GM23338 (cell line): ENCODE data around the gene GHRH. TPM values are rescaled to one million over a fixed set of nuclear protein-coding genes. Genes with fewer than 3 reads are reported as not detected.

Experiments used
- ATAC-seq: fragments of 200-7000 bp; cut with Tn5 transposase; 3 replicates; pipeline ENCODE4 v1.9.1; 2020
- DNase-seq: peaks from one replicate; pipeline ENCODE4 v3.0.0-alpha.2; 2015; ENCODE audit warnings: low spot score
- H2AFZ ChIP-seq: fragments of 200-600 bp; sonication (generic); 2 replicates; pipeline ENCODE4 v1.8.0; 2016; ENCODE audit warnings: antibody characterized with exemption, mild to moderate bottlenecking, moderate library complexity
- H3F3A ChIP-seq: fragments of 200-600 bp; sonication (generic); replicated peaks from 2 replicates; pipeline ENCODE4 v1.8.0; 2017; ENCODE audit warnings: antibody characterized with exemption, mixed run types, low read depth
- H3K27ac ChIP-seq: fragments of 200-600 bp; sonication (generic); 2 replicates; pipeline ENCODE4 v1.6.1; 2016; ENCODE audit warnings: low read depth
- H3K27me3 ChIP-seq: fragments of 200-600 bp; sonication (generic); 2 replicates; pipeline ENCODE4 v1.8.0; 2016; ENCODE audit warnings: mild to moderate bottlenecking, mixed run types, moderate library complexity; ENCODE audit not compliant: insufficient read depth
- H3K36me3 ChIP-seq: fragments of 200-600 bp; sonication (generic); 2 replicates; pipeline ENCODE4 v1.8.0; 2016; ENCODE audit warnings: mild to moderate bottlenecking; ENCODE audit not compliant: insufficient read depth
- H3K4me1 ChIP-seq: fragments of 200-600 bp; sonication (generic); 2 replicates; pipeline ENCODE4 v1.8.0; 2016; ENCODE audit warnings: mild to moderate bottlenecking, moderate library complexity; ENCODE audit not compliant: insufficient read depth
- H3K4me2 ChIP-seq: fragments of 200-600 bp; sonication (generic); 2 replicates; pipeline ENCODE4 v1.7.1; 2017; ENCODE audit warnings: mixed run types
- H3K4me3 ChIP-seq: fragments of 200-600 bp; sonication (generic); 2 replicates; pipeline ENCODE4 v1.6.1; 2016; ENCODE audit warnings: mixed run types
- H3K79me2 ChIP-seq: fragments of 200-600 bp; sonication (generic); replicated peaks from 2 replicates; pipeline ENCODE4 v1.8.0; 2017; ENCODE audit warnings: mild to moderate bottlenecking; ENCODE audit not compliant: insufficient read depth
- H3K9me2 ChIP-seq: fragments of 200-600 bp; sonication (generic); 2 replicates; pipeline ENCODE4 v1.8.0; 2017; ENCODE audit not compliant: insufficient read depth
- H4K20me1 ChIP-seq: fragments of 200-600 bp; sonication (generic); replicated peaks from 2 replicates; pipeline ENCODE4 v1.8.0; 2017; ENCODE audit warnings: mild to moderate bottlenecking; ENCODE audit not compliant: insufficient read depth
- H3K27ac Mint-ChIP-seq: 2 replicates; pipeline ENCODE4 v1.8.0; 2020; ENCODE audit warnings: inconsistent platforms, mild to moderate bottlenecking, moderate library complexity, mixed read lengths
- H3K27me3 Mint-ChIP-seq: 3 replicates; pipeline ENCODE4 v1.8.0; 2022; ENCODE audit warnings: low read depth, mild to moderate bottlenecking, moderate library complexity, mixed read lengths, inconsistent platforms; ENCODE audit not compliant: insufficient read depth, poor library complexity
- H3K36me3 Mint-ChIP-seq: 3 replicates; pipeline ENCODE4 v1.8.0; 2021; ENCODE audit warnings: low read depth, mild to moderate bottlenecking, inconsistent platforms, moderate library complexity, mixed read lengths
- H3K4me1 Mint-ChIP-seq: 3 replicates; pipeline ENCODE4 v1.8.0; 2020; ENCODE audit warnings: mild to moderate bottlenecking, inconsistent platforms, mixed read lengths
- H3K4me3 Mint-ChIP-seq: 3 replicates; pipeline ENCODE4 v1.8.0; 2021; ENCODE audit warnings: moderate library complexity, mild to moderate bottlenecking, inconsistent platforms, mixed read lengths
- H3K9me3 Mint-ChIP-seq: 3 replicates; pipeline ENCODE4 v1.8.0; 2020; ENCODE audit warnings: moderate library complexity, mild to moderate bottlenecking, inconsistent platforms, mixed read lengths
- CREB1 ChIP-seq: fragments of 250-450 bp; sonication (Bioruptor Pico); IDR thresholded peaks from 2 replicates; pipeline ENCODE4 v1.5.0; 2020; ENCODE audit warnings: low read depth, mild to moderate bottlenecking, moderate library complexity
- EZH2 ChIP-seq: fragments of 200-600 bp; sonication (generic); IDR thresholded peaks from one replicate; pipeline ENCODE4 v1.8.0; 2017; ENCODE audit warnings: antibody characterized with exemption, mild to moderate bottlenecking, low read depth; ENCODE audit not compliant: unreplicated experiment
- EZH2phosphoT487 ChIP-seq: fragments of 200-600 bp; sonication (generic); IDR thresholded peaks from one replicate; pipeline ENCODE4 v1.8.1; 2018; ENCODE audit warnings: antibody characterized with exemption; ENCODE audit not compliant: unreplicated experiment
- JUNB ChIP-seq: IDR thresholded peaks from one replicate; pipeline ENCODE4 v1.6.1; 2016; ENCODE audit warnings: antibody characterized with exemption; ENCODE audit not compliant: unreplicated experiment
- NANOG ChIP-seq: IDR thresholded peaks from 2 replicates; pipeline ENCODE4 v1.6.1; 2016; ENCODE audit warnings: antibody characterized with exemption, borderline replicate concordance
- POLR2AphosphoS5 ChIP-seq: IDR thresholded peaks from 2 replicates; pipeline ENCODE4 v1.6.1; 2016; ENCODE audit warnings: antibody characterized with exemption, low read depth
- STAT1 ChIP-seq: IDR thresholded peaks from one replicate; pipeline ENCODE4 v1.6.1; 2016; ENCODE audit warnings: antibody characterized with exemption; ENCODE audit not compliant: unreplicated experiment
- ZNF114 ChIP-seq: fragments of 250-450 bp; sonication (Bioruptor Pico); IDR thresholded peaks from 2 replicates; pipeline ENCODE4 v1.5.0; 2020; ENCODE audit warnings: mild to moderate bottlenecking, moderate library complexity
- ZNF331 ChIP-seq: fragments of 250-450 bp; sonication (Bioruptor Pico); IDR thresholded peaks from 2 replicates; pipeline ENCODE4 v1.5.0; 2020; ENCODE audit warnings: low read depth, mild to moderate bottlenecking, moderate library complexity
- polyA plus RNA-seq: library from polyadenylated mRNA; unstranded; fragments of >200 nt; fragmentation: Nextera tagmentation; extraction: Ambion mirVana; gene quantifications from 2 replicates; pipeline ENCODE4 v1.2.1, GENCODE V29; 2016
- total RNA-seq: library from RNA; depleted of rRNA; stranded (reverse); fragments of >200 nt; shearing (Covaris generic); gene quantifications from 2 replicates; pipeline ENCODE4 v1.2.3, GENCODE V29; 2014
- TF ChIP-seq, protein P1 (sequence below): IDR thresholded peaks from 2 replicates; pipeline ENCODE4 v1.6.1; 2016; ENCODE audit warnings: antibody characterized with exemption
- TF ChIP-seq, protein P2 (sequence below), 2 experiments: fragments of 200-600 bp in 1 of 2; sonication (generic) in 1 of 2; conservative IDR thresholded peaks; 2 replicates each; pipeline versions ENCODE4 v1.5.1 to v1.6.1; 2016 to 2017; ENCODE audit warnings: antibody characterized with exemption in 2 of 2, low read depth in 2 of 2, mild to moderate bottlenecking in 2 of 2, moderate library complexity in 1 of 2
- TF ChIP-seq, protein P3 (sequence below): IDR thresholded peaks from one replicate; pipeline ENCODE4 v1.6.1; 2018; ENCODE audit warnings: antibody characterized with exemption; ENCODE audit not compliant: unreplicated experiment

The GHRH gene
- total and polyA plus RNA-seq, 2 experiments from 2014 or later = 0.40 TPM; not detected in 1

DNA sequence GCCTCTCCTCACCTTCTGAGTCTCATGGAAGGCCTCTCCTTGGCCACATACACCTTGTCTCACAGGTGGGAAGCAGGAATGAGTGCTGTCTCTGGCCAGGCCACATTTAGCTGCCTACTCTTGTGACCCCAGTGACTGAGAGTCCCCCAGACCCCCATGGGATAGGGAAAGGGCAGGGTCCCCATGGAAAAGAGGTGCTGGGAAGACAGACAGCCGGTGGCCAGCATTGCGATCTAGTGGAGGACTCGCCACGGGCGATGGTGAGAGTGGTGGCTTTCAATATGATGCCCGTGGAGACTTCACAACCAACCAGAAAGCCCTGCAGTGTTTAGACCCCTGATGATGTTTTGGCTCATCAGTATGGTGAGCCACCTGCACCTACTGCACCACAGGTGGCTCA lies 47.7 kb upstream of the GHRH start (continued):
- TF ChIP-seq, protein P1, sequence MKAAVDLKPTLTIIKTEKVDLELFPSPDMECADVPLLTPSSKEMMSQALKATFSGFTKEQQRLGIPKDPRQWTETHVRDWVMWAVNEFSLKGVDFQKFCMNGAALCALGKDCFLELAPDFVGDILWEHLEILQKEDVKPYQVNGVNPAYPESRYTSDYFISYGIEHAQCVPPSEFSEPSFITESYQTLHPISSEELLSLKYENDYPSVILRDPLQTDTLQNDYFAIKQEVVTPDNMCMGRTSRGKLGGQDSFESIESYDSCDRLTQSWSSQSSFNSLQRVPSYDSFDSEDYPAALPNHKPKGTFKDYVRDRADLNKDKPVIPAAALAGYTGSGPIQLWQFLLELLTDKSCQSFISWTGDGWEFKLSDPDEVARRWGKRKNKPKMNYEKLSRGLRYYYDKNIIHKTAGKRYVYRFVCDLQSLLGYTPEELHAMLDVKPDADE = no peak
- TF ChIP-seq STAT1 (no peak), JUNB (no peak), EZH2 (no peak), ZNF331 (CRISPR knock-in tag) (no peak), NANOG (no peak)
- TF ChIP-seq, protein P2, sequence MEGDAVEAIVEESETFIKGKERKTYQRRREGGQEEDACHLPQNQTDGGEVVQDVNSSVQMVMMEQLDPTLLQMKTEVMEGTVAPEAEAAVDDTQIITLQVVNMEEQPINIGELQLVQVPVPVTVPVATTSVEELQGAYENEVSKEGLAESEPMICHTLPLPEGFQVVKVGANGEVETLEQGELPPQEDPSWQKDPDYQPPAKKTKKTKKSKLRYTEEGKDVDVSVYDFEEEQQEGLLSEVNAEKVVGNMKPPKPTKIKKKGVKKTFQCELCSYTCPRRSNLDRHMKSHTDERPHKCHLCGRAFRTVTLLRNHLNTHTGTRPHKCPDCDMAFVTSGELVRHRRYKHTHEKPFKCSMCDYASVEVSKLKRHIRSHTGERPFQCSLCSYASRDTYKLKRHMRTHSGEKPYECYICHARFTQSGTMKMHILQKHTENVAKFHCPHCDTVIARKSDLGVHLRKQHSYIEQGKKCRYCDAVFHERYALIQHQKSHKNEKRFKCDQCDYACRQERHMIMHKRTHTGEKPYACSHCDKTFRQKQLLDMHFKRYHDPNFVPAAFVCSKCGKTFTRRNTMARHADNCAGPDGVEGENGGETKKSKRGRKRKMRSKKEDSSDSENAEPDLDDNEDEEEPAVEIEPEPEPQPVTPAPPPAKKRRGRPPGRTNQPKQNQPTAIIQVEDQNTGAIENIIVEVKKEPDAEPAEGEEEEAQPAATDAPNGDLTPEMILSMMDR (conservative IDR thresholded peaks at IDR 0.05; ENCODE audit: low read depth in 2 of 2) = no peak

DNA sequence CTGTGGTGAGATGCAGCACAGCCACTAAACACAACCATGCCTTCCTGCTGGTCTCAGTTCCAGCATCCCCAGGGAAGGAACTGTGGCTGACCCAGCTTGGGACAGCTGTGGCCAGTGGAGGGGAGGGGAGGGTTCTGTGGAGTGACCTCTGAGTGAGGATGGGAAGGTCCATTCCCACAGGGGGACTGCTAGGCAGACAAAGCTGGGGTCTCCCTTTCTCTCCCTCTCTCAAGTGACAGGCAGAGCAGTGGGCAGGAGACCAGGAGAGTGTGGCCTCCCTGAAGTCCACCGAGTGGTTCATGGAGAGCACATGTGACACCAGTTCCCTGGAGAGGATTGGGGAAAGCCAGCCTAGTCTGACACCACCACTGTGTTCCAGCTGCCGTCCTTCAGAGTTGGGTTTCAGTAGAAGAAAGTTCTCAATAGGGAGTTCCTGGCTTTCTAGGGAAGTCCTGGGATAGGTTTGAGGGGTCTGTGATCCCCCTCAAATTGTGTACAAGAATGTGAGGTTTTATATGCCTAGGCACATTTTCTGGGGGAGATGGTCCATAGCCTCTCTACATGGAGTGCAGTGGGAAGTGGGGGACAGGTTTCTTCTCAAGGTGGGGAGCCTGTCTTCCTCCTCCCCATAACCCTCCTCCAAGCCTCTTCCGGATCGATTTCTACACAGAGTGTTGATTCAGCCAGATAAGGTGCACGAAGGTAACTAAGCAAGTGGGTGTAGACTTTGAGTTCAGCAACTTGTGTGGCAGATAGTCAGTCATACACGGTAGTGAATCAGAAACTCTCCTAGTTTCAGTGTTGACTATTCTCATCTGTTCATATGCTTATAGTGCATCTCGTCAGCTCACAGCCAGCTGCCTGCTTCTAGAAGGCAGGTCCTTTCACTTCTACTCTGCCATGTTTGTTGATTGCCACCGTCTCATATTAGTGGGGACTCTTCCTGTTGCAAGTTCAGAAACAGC lies 46.8 kb upstream of the GHRH start:
- peaks cover 4% of the 10 kb centered on the region; the same call in 1 of the 2 replicates for H3K79me2 ChIP-seq
- no peak overlapping the region for H3K27ac ChIP-seq
- TF ChIP-seq EZH2 (no peak), EZH2phosphoT487 (no peak), NANOG (no peak), ZNF114 (CRISPR knock-in tag) (no peak), CREB1 (CRISPR knock-in tag) (no peak), POLR2AphosphoS5 (no peak), JUNB (no peak)
- TF ChIP-seq, protein P3, sequence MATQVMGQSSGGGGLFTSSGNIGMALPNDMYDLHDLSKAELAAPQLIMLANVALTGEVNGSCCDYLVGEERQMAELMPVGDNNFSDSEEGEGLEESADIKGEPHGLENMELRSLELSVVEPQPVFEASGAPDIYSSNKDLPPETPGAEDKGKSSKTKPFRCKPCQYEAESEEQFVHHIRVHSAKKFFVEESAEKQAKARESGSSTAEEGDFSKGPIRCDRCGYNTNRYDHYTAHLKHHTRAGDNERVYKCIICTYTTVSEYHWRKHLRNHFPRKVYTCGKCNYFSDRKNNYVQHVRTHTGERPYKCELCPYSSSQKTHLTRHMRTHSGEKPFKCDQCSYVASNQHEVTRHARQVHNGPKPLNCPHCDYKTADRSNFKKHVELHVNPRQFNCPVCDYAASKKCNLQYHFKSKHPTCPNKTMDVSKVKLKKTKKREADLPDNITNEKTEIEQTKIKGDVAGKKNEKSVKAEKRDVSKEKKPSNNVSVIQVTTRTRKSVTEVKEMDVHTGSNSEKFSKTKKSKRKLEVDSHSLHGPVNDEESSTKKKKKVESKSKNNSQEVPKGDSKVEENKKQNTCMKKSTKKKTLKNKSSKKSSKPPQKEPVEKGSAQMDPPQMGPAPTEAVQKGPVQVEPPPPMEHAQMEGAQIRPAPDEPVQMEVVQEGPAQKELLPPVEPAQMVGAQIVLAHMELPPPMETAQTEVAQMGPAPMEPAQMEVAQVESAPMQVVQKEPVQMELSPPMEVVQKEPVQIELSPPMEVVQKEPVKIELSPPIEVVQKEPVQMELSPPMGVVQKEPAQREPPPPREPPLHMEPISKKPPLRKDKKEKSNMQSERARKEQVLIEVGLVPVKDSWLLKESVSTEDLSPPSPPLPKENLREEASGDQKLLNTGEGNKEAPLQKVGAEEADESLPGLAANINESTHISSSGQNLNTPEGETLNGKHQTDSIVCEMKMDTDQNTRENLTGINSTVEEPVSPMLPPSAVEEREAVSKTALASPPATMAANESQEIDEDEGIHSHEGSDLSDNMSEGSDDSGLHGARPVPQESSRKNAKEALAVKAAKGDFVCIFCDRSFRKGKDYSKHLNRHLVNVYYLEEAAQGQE = no peak

More for the DNA sequence above, 46.8 kb upstream of the GHRH start:
- no peak overlapping the region for H3K4me3 ChIP-seq
- Mint-ChIP-seq H3K27ac (no peak overlapping the region), H3K4me3 (no peak overlapping the region), H3K27me3 (peaks cover 7% of the 10 kb centered on the region), H3K36me3 (peaks cover 18% of the 10 kb centered on the region), H3K4me1 (peaks cover 15% of the 10 kb centered on the region), H3K9me3 (no peaks in the 10 kb centered on the region)
- no peaks in the 10 kb centered on the region for H3K27me3 ChIP-seq
- H3K9me2 ChIP-seq = no peaks in the 10 kb centered on the region
- H2AFZ ChIP-seq = no peak overlapping the region
- H3K36me3 ChIP-seq = no peaks in the 10 kb centered on the region
- no peak overlapping the region for H3K4me2 ChIP-seq
- H3F3A ChIP-seq = no peaks in the 10 kb centered on the region
- ATAC-seq (no peak), DNase-seq (no peak)
- H3K4me1 ChIP-seq = peaks cover 9% of the 10 kb centered on the region; the same call in 1 of the 2 replicates
- peaks cover 9% of the 10 kb centered on the region for H4K20me1 ChIP-seq
